HEK293T (cell line): ENCODE measurements around the gene CIT.

Source experiments
- ARNT ChIP-seq: fragments of 450-650 bp; IDR thresholded peaks from 2 replicates; pipeline ENCODE4 v1.6.1; 2017; ENCODE audit warnings: mild to moderate bottlenecking
- BHLHE40 ChIP-seq: fragments of 450-650 bp; IDR thresholded peaks from 2 replicates; pipeline ENCODE4 v1.6.1; 2016; ENCODE audit warnings: mild to moderate bottlenecking, moderate library complexity, borderline replicate concordance
- ELF4 ChIP-seq: fragments of 450-650 bp; IDR thresholded peaks from 2 replicates; pipeline ENCODE4 v1.6.1; 2017; ENCODE audit warnings: antibody characterized with exemption
- FOXA1 ChIP-seq: fragments of 450-650 bp; IDR thresholded peaks from 2 replicates; pipeline ENCODE4 v1.6.1; 2016; ENCODE audit warnings: mild to moderate bottlenecking
- FOXM1 ChIP-seq: fragments of 450-650 bp; IDR thresholded peaks from 2 replicates; pipeline ENCODE4 v1.6.1; 2017; ENCODE audit warnings: mild to moderate bottlenecking, borderline replicate concordance
- HDGF ChIP-seq: fragments of 450-650 bp; IDR thresholded peaks from 2 replicates; pipeline ENCODE4 v1.6.1; 2017; ENCODE audit warnings: antibody characterized with exemption, borderline replicate concordance
- L3MBTL2 ChIP-seq: fragments of 450-650 bp; conservative IDR thresholded peaks from 2 replicates; pipeline ENCODE4 v1.6.1; 2016; ENCODE audit warnings: mild to moderate bottlenecking
- LEF1 ChIP-seq: fragments of 450-650 bp; IDR thresholded peaks from 2 replicates; pipeline ENCODE4 v1.6.1; 2017; ENCODE audit warnings: mild to moderate bottlenecking, borderline replicate concordance
- NFRKB ChIP-seq: fragments of 450-650 bp; IDR thresholded peaks from 2 replicates; pipeline ENCODE4 v1.6.1; 2016; ENCODE audit warnings: mild to moderate bottlenecking, moderate library complexity
- SP1 ChIP-seq: fragments of 450-650 bp; IDR thresholded peaks from 2 replicates; pipeline ENCODE4 v1.6.1; 2017
- SUZ12 ChIP-seq: fragments of 450-650 bp; IDR thresholded peaks from 2 replicates; pipeline ENCODE4 v1.6.1; 2016; ENCODE audit warnings: mild to moderate bottlenecking
- TARDBP ChIP-seq: fragments of 450-650 bp; IDR thresholded peaks from 2 replicates; pipeline ENCODE4 v1.6.1; 2016
- ZNF384 ChIP-seq: fragments of 450-650 bp; IDR thresholded peaks from 2 replicates; pipeline ENCODE4 v1.6.1; 2016
- TF ChIP-seq, protein P1 (sequence below): fragments of 450-650 bp; IDR thresholded peaks from 2 replicates; pipeline ENCODE4 v1.6.1; 2016

GRCh38 chr12:119828300-119828699 is 48.8 kb downstream of the CIT start:
- no peak for TF ChIP-seq HDGF
- no peak for TF ChIP-seq LEF1
- no peak for TF ChIP-seq ARNT
- no peak for TF ChIP-seq ZNF384
- no peak for TF ChIP-seq ELF4
- no peak for TF ChIP-seq TARDBP
- no peak for TF ChIP-seq FOXM1
- TF ChIP-seq BHLHE40: no peak
- no peak for TF ChIP-seq SUZ12
- no peak for TF ChIP-seq NFRKB
- TF ChIP-seq SP1: no peak
- TF ChIP-seq L3MBTL2: no peak
- TF ChIP-seq, protein P1, sequence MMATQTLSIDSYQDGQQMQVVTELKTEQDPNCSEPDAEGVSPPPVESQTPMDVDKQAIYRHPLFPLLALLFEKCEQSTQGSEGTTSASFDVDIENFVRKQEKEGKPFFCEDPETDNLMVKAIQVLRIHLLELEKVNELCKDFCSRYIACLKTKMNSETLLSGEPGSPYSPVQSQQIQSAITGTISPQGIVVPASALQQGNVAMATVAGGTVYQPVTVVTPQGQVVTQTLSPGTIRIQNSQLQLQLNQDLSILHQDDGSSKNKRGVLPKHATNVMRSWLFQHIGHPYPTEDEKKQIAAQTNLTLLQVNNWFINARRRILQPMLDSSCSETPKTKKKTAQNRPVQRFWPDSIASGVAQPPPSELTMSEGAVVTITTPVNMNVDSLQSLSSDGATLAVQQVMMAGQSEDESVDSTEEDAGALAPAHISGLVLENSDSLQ: no peak
- no peak for TF ChIP-seq FOXA1
